ENCODE measurements around the gene ABCG1.

Gene ABCG1

DNA sequence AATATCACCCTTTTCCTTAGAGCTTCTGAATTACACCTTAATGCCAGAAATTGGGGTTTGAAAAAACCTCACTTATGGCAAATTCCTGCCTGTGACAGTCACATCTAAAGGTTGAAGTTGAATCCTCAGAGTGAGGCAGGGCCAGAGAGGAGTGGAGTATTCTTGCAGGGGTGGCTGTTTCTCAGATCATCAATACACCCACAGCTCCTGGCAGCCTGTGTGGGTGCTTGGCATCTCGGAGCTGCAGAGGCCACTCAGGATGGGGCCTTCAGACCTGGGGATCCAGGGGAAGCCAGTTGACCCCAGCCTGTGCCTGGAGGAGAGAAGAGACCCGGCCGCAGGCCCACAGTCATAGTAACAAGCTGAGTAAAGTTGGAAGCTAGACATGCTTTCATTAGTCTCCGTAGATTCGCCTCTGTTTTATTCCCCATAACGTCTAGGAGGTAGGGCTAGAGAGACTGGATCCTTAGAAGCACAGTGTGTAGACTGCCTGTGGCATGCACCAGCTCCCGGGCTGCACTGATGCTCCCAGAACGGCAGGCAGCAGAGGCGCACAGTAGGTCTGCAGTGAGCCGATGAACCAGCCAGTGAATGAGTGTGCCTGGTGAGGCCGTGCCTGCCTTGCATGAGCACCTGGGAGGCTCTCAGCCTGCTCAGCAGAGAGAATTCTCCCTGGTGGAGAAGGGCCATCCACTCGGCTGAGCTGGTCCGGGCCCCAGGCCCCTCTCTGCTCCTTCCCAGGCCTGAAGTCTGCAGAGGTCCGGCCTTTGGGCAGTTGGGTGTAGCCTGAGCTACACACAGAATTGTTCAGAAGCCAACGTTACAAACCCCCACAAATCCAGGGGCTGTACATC is 53.4 kb downstream of the ABCG1 start:
- no peak for DNase-seq (ENCODE audit: low read depth)

DNA sequence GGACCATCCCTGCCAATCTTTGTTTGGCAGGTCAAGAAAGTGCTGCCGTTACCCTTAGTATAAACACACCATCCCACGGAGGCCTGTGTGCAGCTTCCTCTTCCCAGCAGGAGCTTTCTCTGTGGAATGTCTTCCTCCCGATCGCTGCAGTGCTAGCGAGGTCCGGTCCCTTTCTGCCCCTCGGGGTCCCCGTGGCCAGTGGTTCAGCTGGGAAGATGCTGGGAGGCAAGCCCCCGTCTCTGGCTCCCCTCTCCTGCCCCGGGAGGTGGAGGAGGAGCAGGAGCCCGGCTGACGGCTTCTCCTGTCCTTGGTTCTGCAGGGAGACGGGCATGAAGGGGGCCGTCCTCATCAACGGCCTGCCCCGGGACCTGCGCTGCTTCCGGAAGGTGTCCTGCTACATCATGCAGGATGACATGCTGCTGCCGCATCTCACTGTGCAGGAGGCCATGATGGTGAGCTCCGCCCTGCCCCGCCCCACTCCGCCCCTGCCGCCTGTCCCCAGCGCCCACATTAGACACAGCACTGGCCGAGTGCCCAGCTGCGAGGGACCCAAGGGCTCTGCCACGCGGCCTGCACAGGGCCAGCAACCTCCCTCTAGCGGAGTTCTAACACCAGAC is 54.2 kb downstream of the ABCG1 start:
- no peak for DNase-seq (ENCODE audit: low read depth)

DNA sequence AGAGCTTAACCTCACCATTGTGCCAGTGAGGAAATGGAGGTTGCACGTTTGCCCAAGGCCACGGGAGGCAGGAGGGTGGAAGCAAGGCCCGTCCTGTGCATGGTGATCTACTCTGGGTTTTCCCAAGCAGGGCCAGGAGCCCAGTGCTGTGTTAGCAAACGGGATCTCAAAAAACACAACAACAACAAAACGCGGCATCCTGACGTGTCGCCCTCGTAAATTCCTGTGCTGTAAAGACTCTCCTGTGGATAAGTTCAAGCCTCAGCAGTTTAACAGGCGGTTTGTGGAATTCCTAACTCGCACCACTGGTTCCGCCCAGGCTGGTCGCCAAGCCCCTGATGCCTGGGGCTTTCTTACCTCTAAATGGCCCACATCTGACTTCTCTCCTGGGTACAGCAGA is 57.1 kb downstream of the ABCG1 start:
- no peak for DNase-seq (ENCODE audit: low read depth)

DNA sequence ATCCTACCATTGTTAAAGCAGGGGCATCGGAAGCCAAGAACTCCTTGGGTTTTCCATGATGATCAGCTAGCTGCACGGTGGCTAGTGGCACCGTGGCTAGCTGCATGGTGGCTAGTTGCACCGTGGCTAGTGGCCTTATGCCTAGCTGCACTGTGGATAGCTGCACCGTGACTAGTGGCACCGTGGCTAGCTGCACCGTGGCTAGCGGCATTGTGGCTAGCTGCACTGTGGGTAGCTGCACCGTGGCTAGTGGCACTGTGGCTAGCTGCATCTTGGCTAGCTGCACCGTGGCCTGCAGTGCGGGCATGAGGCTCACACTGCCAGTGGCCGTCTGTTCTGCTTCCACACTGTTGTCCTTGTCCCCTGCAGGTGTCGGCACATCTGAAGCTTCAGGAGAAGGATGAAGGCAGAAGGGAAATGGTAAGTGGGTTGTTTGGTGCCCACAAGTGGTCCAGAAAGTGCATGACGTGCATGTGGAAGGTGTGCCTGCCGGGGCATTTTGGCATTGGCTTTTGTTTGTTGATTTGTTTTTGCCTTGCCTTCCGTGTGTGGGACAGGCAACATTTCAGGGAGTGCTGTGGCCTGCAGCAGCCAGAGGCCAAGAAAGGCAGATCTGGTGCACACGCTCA is 57.7 kb downstream of the ABCG1 start:
- no peak for DNase-seq (ENCODE audit: low read depth)

DNA sequence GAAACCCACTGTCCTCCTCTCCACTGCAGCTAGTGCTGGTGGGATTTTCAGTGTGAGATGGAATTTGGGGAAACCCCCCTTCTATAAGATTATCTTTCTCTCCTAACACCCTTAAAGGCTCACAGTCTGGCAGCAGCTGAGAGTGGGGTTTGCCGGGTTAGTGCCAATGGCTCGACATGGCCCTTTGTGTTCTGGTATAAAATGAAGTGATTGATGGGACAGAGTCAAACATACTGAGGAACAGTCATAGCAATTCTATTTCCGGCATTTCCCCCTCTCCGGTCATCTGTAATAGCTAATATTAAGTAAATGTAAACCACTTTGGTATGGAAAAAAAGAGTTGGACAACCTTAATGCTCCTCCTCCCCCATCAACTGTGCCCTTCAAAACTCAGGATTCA is 58.7 kb downstream of the ABCG1 start:
- DNase-seq (ENCODE audit: low read depth), result no peak

DNA sequence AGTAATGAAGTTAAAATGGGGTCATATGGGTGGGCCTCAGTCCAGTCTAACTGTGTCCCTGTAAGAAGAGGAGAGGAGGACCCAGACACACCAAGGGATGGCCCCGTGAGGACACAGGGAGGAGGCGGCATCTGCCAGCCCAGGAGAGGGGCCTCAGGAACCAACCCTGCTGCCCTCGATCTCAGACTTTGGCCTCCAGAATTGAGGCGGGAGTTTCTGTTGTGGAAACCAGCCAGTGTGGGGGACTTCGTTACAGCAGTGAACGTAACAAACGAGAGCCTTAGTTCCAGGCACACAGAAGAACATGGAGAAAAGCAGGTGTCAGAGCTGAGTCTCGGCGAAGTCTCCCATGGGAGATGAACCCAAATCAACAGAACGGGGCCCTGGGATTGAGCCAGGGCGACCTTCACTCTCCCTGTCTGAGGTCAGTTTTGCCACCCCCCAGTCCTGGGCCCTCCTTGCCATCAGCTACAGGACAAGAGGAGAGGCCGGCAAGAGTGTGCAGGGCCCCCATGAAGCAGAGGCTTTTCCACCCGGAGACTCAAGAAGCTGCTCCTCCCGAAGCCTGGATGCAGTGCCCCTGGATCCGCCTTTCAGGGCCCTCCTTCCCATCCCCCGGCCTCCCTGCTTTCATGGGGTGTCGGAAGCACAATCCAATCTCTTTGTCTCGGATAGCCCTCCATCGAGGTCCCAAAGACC is 59.7 kb downstream of the ABCG1 start:
- no peak for DNase-seq (ENCODE audit: low read depth)

- no peak for DNase-seq (ENCODE audit: low read depth)
Observed at GRCh38 chr21:42279341-42279871, 60.5 kb downstream of the ABCG1 start.

DNA sequence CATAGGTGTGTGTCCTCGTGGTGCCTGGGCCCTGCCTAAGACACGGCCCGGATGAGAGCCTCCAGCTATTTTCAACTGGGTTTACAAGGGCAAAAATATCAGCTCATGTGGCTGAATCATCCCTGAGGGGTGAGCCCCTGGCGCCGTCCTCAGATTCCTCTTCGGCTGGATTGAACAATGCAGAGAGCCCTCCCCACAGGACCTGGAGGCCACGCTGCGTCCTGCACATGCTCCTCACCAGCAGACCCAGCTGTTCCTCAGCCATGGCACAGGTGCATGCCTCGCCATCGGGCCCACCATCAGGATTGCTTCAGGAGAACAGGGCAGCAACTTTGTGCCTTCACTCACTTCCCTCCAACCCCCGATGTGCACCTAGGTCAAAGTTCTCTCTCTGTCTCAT is 60.9 kb downstream of the ABCG1 start:
- DNase-seq (ENCODE audit: low read depth), result no peak

GRCh38 chr21:42280356-42281180 is 61.6 kb downstream of the ABCG1 start:
- no peak for DNase-seq (ENCODE audit: low read depth)

DNA sequence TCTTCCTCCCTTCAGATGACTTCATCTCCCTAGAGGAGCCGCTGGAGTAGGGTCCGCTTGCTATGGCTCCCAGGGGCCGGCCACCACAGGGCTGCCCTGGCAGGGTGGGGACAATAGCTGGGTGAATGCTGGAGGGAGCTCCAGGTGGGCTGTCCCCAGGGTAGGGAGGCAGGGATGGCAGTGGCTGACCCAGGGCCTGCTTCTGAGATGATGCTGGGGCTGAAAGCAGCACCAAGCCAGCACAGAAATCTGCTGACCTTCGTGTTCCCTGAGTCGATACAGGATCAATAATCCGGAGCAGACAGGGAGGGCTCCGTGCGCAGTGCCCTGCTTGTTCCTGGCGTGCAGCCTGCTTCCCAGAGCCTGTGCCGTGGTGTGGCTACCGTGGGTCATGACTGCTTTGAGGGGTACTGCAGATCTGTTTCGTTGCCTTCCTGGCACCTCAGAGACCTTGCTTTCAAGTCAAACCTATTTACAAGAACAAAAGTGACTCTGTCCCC is 62.3 kb downstream of the ABCG1 start:
- DNase-seq (ENCODE audit: low read depth), result no peak

GRCh38 chr21:42282021-42282420 is 63.1 kb downstream of the ABCG1 start:
- DNase-seq (ENCODE audit: low read depth), result no peak

DNA sequence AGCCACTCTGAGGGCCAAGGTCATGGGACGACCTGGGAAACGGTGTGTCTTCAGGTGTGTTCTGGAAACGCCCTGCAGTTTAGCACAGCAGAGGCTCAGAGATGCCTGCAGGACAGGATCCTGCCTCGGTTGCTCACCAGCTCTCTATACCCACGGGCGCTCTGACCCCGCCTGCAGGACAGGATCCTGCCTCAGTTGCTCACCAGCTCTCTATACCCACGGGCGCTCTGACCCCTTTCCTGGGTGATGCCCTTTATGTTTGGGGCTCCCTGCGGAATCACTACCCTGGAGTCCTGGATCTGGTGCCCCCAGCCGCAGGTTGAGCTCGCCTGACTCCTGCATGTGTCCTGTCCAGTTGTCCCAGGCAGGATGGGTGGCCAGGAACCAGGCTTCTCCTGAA is 63.8 kb downstream of the ABCG1 start:
- DNase-seq (ENCODE audit: low read depth), result no peak

GRCh38 chr21:42285569-42286245 is 66.8 kb downstream of the ABCG1 start:
- DNase-seq (ENCODE audit: low read depth), result no peak

DNA sequence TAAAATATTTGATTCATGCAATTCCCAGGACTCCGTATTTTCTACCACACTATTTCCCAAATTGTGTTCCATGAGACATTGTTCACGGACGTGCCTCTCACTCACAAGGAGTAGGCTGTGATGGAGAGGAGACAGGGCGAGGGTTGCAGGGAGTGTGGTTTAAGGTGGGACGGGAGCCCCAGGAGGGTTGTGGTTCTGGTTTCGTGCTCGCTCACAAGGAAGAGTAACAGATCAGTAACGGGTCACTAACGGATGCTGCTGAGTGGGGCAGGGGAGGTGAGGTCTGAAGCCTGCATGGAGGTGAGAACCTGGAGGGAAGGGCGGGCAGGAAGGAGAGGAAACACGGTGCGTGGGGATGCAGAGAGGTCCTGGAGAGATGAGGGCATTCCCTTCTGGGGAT is 67.5 kb downstream of the ABCG1 start:
- no peak for DNase-seq (ENCODE audit: low read depth)

GRCh38 chr21:42287193-42288083 is 68.5 kb downstream of the ABCG1 start:
- DNase-seq (ENCODE audit: low read depth), result no peak

- DNase-seq (ENCODE audit: low read depth), result no peak
Observed at GRCh38 chr21:42288962-42289361, 70.0 kb downstream of the ABCG1 start.

- no peak for DNase-seq (ENCODE audit: low read depth)
Observed at GRCh38 chr21:42289926-42290325, 71.0 kb downstream of the ABCG1 start.

- DNase-seq (ENCODE audit: low read depth), result no peak
Observed at GRCh38 chr21:42290505-42290904, 71.6 kb downstream of the ABCG1 start.

- DNase-seq (ENCODE audit: low read depth), result no peak
Observed at GRCh38 chr21:42291003-42291750, 72.2 kb downstream of the ABCG1 start.

Data from activated T-cell treated with anti-CD3 and anti-CD28 coated beads for 1 hour (primary cell).